Fibroblast of lung (primary cell): ENCODE data around the gene SHQ1. TPM values are rescaled to one million over a fixed set of nuclear protein-coding genes. Genes with fewer than 3 reads are reported as not detected.

Experiments
- DNase-seq, 2 donors: peaks; one replicate each; pipeline versions ENCODE4 v3.0.0 to v3.0.0-alpha.2; 2010; ENCODE audit warnings: low read depth in 2 of 2
- H2AFZ ChIP-seq: 2 replicates; pipeline ENCODE4 v1.5.1; 2012; ENCODE audit warnings: low read length, control low read depth, inconsistent platforms
- H3K27ac ChIP-seq: 2 replicates; pipeline ENCODE4 v1.5.1; 2011; ENCODE audit warnings: low read length, control low read depth; ENCODE audit not compliant: insufficient read depth
- H3K27me3 ChIP-seq: 2 replicates; pipeline ENCODE4 v1.5.1; 2011; ENCODE audit warnings: mild to moderate bottlenecking, low read length; ENCODE audit not compliant: control insufficient read depth, insufficient read depth
- H3K36me3 ChIP-seq: 2 replicates; pipeline ENCODE4 v1.5.1; 2011; ENCODE audit warnings: low read length; ENCODE audit not compliant: control insufficient read depth, insufficient read depth
- H3K4me1 ChIP-seq: 2 replicates; pipeline ENCODE4 v1.5.1; 2011; ENCODE audit warnings: low read length; ENCODE audit not compliant: control insufficient read depth, insufficient read depth; ENCODE audit errors: extremely low read depth
- H3K4me2 ChIP-seq: 2 replicates; pipeline ENCODE4 v1.5.1; 2011; ENCODE audit warnings: low read length, control low read depth; ENCODE audit not compliant: insufficient read depth; ENCODE audit errors: extremely low read depth
- H3K4me3 ChIP-seq, 4 experiments: fragments of 200-600 bp in 1 of 4; sonication (generic) in 1 of 4; replicated peaks in 1 of 4; 2 replicates each; pipeline ENCODE4 v1.5.1; 2011 to 2016; ENCODE audit warnings: low read length in 4 of 4, low read depth in 3 of 4, mild to moderate bottlenecking in 3 of 4, control low read depth in 2 of 4, inconsistent platforms in 1 of 4, mixed read lengths in 1 of 4; ENCODE audit not compliant: insufficient read depth in 1 of 4; ENCODE audit errors: control extremely low read depth in 1 of 4
- H3K79me2 ChIP-seq: 2 replicates; pipeline ENCODE4 v1.5.1; 2012; ENCODE audit warnings: mild to moderate bottlenecking, low read length, inconsistent platforms; ENCODE audit not compliant: control insufficient read depth, insufficient read depth
- H3K9ac ChIP-seq: 2 replicates; pipeline ENCODE4 v1.5.1; 2011; ENCODE audit warnings: mild to moderate bottlenecking, low read length, control low read depth; ENCODE audit not compliant: insufficient read depth
- H3K9me3 ChIP-seq: 2 replicates; pipeline ENCODE4 v1.5.1; 2012; ENCODE audit warnings: low read depth, low read length; ENCODE audit not compliant: control insufficient read depth, insufficient read depth
- H4K20me1 ChIP-seq: 2 replicates; pipeline ENCODE4 v1.5.1; 2011; ENCODE audit warnings: low read length; ENCODE audit not compliant: control insufficient read depth, insufficient read depth; ENCODE audit errors: extremely low read depth
- CTCF ChIP-seq, 2 donors: IDR thresholded peaks in 1 of 2; conservative IDR thresholded peaks in 1 of 2; 1 replicate in 1 of 2; 2 replicates in 1 of 2; pipeline ENCODE4 v1.5.1; 2011 to 2012; ENCODE audit warnings: low read length in 2 of 2, control low read depth in 1 of 2, inconsistent platforms in 1 of 2, low read depth in 1 of 2, mild to moderate bottlenecking in 1 of 2
- EZH2 ChIP-seq: IDR thresholded peaks from 2 replicates; pipeline ENCODE4 v1.5.1; 2012; ENCODE audit warnings: low read length, control low read depth, mild to moderate bottlenecking; ENCODE audit errors: missing control alignments
- polyA minus RNA-seq: library from RNA; depleted of rRNA, polyadenylated mRNA; stranded (reverse); fragments of >200 nt; gene quantifications from 2 replicates; pipeline ENCODE4 v1.2.3, GENCODE V29; 2011; ENCODE audit warnings: low replicate concordance
- polyA plus RNA-seq, 2 donors: library from polyadenylated mRNA; depleted of rRNA in 1 of 2; stranded (reverse) in 1 of 2; unstranded in 1 of 2; fragments of >200 nt; gene quantifications; 2 replicates each; pipeline ENCODE4 v1.2.1, GENCODE V29; 2011 to 2012; ENCODE audit warnings: missing spikeins in 1 of 2
- total RNA-seq: library from RNA; depleted of rRNA; stranded (reverse); fragments of >200 nt; gene quantifications from 2 replicates; pipeline ENCODE4 v1.2.1, GENCODE V29; 2014

Gene SHQ1
- 12.2 and 15.9 TPM in 2 replicates for total RNA-seq
- 15.2 and 15.5 TPM in 2 replicates for polyA plus RNA-seq
- 12.1 and 12.4 TPM in 2 replicates for polyA plus RNA-seq (2012)
- polyA minus RNA-seq, result 3.9 and 4.7 TPM in 2 replicates

DNA sequence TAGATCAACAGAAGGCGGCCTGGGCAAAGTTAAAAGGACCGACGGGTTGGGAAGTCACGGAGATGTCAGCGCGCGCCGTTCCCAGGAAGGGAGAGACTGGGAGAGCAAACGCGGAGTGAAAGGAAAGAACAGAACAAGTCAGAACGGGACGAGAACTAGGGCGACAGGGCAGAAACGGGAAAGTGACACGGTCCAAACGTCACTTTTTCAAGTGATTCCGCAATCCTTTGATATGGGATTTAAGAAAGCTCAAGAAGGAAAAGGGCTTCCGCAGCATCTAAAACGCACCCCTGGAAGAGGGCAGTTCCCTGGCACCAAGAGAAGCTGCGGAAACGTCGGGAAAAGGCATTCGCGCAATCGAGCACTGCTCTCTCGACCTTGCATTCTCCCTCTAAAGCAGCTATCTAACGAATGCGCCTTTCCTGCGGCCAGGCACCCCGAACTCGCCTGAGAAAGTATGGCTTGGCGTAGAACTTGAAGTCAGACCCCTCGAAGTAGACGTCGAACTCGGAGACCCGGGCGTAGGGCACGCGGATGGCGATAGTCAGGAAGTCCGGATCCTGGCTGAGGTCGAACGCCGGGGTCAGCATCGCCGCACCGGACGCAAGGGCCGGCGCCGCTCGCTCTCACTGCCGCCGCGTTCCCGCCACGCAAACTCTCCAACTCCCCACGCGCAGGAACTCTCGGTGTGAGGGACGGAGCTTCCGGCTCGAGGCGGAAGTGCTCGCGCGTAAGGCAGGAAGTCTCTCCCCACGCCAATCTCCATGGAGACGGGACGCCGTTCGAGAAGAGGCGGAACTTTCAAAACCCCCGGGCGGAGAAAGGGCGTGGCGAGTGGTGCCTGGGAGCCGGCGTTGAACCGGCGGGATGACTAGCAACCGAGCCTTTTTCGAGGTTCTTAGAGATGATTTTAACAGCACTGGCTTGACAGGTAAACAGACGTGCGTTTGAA lies at the start of gene SHQ1:
SHQ1 (minus strand) TSS at position 695 of the 952 bp plus-strand sequence; CDS start at position 590, 105 bp downstream.
- no peak for TF ChIP-seq CTCF (conservative IDR thresholded peaks at IDR 0.05 in 1 of 2, IDR thresholded peaks at IDR 0.05 in 1 of 2; ENCODE audit: low read depth in 1 of 2, low read length in 2 of 2)
- H3K9ac ChIP-seq, result peak within 1 kb of the TSS; percentile 47
- H3K36me3 ChIP-seq, result no peaks in the 10 kb centered on the region
- H4K20me1 ChIP-seq, result no peaks in the 10 kb centered on the region
- H3K27me3 ChIP-seq, result no peaks in the 10 kb centered on the region
- peaks cover 17% of the 10 kb centered on the region for H3K79me2 ChIP-seq
- peaks cover 4% of the 10 kb centered on the region for H3K4me1 ChIP-seq
- no peaks in the 10 kb centered on the region for H3K9me3 ChIP-seq
- H2AFZ ChIP-seq, result peak within 1 kb of the TSS; percentile 95
- peak; percentile 92 to 93 for DNase-seq
- peak within 1 kb of the TSS; percentile 79 for H3K27ac ChIP-seq
- H3K4me2 ChIP-seq, result peak within 1 kb of the TSS; percentile 100
- H3K4me3 ChIP-seq, result peak within 1 kb of the TSS; percentile 60 to 97 (median 90)

DNA sequence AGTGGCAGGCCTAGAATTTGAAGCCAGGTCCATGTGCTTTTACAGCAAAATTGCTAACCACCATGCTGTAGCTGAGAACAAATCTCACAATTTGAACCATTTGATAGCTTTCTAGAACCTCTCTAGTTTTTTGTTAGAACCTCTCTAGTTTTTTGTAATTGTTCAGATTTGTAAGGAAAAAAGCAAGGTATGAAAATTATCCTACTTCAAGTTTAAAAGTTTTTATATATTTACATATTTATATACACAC lies 49.4 kb upstream of the SHQ1 start:
- peaks cover 9% of the 10 kb centered on the region for H3K4me1 ChIP-seq

More for the DNA sequence above, 49.4 kb upstream of the SHQ1 start:
- H2AFZ ChIP-seq, result no peak overlapping the region
- DNase-seq, result no peak
- no peaks in the 10 kb centered on the region for H3K9me3 ChIP-seq
- no peaks in the 10 kb centered on the region for H3K36me3 ChIP-seq
- no peaks in the 10 kb centered on the region for H4K20me1 ChIP-seq
- TF ChIP-seq CTCF (conservative IDR thresholded peaks at IDR 0.05 in 1 of 2, IDR thresholded peaks at IDR 0.05 in 1 of 2; ENCODE audit: low read depth in 1 of 2, low read length in 2 of 2) (no peak), EZH2 (no peak)
- no peak overlapping the region for H3K27ac ChIP-seq
- H3K9ac ChIP-seq, result no peak overlapping the region
- no peak overlapping the region for H3K4me3 ChIP-seq
- no peak overlapping the region for H3K4me2 ChIP-seq
- H3K79me2 ChIP-seq, result no peaks in the 10 kb centered on the region
- H3K27me3 ChIP-seq, result no peaks in the 10 kb centered on the region
